Stimulated activated CD8-positive, alpha-beta memory T cell treated with anti-CD3 and anti-CD28 coated beads, Interleukin-2, amount 100 ng/mL, for 1 hour (primary cell): ENCODE measurements around the gene CACNG8.
"Not testable (repeated sequence)": the region's sequence is repeated elsewhere in the genome, so short reads cannot be mapped to it uniquely, and the experiment has no call there.

ENCODE experiments used
- DNase-seq, 2 donors: peaks; one replicate each; pipeline ENCODE4 v3.0.0-alpha.2; 2020; ENCODE audit warnings: low read depth in 2 of 2

The CACNG8 gene

GRCh38 chr19:54035215-54036178, 72.8 kb downstream of the CACNG8 start:
- DNase-seq: no peak

GRCh38 chr19:54036542-54036941, 73.8 kb downstream of the CACNG8 start:
- not testable (repeated sequence) for DNase-seq
